Right renal cortex interstitium (tissue), 3 donors: Measurements from ENCODE around the gene RGS3. TPM values are rescaled to one million over a fixed set of nuclear protein-coding genes. Genes with fewer than 3 reads are reported as not detected.

Source experiments
- DNase-seq, 3 donors: peaks; one replicate each; pipeline ENCODE4 v3.0.0-alpha.2; 2013; ENCODE audit warnings: low read depth in 3 of 3, low spot score in 2 of 3
- polyA plus RNA-seq, 3 donors: library from polyadenylated mRNA; unstranded; fragments of 120-200 nt; gene quantifications; one replicate each; pipeline ENCODE4 v1.2.1, GENCODE V29; 2013; ENCODE audit not compliant: insufficient read length in 3 of 3

The RGS3 gene
- polyA plus RNA-seq, 3 donors, result 45.1 to 47.4 (median 47.2) TPM

DNA sequence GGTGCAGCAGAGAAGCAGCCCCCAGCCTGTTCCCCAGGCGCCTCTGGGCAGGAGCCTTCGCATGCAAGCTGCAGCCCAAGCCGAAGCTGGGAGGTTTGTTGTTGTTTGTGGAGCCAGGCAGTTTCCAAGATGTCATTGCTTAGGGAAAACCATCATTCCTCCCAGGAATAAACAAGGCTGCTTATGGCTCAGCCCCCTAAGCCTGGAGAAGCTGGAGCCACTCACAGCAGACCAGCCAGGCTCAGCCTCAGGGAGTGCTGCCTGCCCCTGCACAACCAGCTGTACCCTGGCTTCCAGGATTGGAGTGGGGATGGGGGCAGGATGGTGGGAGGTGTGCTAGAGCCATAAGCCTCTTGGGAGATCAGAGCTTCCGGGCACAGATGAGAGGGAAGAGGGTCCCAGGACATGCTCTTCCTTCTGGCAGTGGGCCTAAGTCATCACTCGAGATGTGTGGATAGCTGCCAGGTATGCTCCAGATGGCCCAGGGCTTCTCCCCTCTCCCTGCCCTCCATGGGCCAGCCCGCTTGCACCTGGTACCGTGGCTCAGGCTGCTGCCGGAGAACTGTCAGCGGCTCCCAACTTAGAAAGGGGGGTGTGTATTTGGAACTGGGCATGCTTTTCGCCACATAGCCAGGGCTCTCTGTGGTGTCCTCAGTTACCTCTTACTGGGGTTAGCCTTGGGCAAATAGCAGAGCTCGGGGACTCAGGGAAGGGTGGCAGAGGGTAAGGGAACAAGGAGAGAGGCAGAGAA lies 105.2 kb downstream of the RGS3 start:
- no peak for DNase-seq

- DNase-seq, result no peak
Measured at GRCh38 chr9:113569472-113570060, 106.0 kb downstream of the RGS3 start.

GRCh38 chr9:113570106-113570505 lies 106.6 kb downstream of the RGS3 start:
- DNase-seq, result no peak

DNA sequence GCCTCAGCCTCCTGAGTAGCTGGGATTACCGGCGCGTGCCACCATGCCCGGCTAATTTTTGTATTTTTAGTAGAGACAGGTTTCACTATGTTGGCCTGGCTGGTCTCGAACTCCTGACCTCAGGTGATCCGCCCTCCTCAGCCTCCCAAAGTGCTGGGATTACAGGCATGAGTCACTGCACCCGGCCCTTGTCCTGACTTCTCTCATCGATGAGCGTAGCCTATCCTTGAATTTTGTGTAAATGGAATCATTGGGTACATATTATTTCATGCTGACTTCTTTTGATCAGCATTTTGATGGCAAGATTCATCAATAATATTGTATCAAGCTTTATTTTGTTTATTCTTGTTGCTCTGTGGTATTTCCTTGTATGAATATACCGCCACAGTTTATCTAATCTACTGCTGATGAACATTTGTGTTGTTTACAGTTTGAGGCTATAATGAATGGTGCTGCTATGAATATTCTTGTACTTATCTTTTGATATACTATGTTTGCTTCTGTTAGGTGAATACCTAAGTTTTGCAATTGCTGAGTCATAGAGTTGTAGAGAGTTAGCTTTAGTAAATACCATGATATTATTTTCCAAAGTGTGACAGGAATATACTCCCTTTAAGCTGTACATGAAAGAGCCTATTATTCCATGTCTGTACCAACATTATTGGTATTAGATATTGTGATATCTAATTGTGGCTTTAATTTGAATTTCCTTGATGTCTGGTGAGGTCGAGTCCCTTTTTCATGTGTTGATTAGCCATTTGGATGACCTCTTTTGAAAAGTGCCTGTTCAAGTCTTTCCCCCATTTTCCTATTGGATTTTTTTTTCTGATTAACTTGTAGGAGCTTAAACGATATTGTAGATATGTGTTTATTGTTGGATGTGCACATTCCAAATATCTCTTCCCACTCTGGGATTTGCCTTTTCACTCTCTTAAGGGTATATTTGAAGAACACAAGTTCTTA lies 107.5 kb downstream of the RGS3 start:
- no peak for DNase-seq

DNA sequence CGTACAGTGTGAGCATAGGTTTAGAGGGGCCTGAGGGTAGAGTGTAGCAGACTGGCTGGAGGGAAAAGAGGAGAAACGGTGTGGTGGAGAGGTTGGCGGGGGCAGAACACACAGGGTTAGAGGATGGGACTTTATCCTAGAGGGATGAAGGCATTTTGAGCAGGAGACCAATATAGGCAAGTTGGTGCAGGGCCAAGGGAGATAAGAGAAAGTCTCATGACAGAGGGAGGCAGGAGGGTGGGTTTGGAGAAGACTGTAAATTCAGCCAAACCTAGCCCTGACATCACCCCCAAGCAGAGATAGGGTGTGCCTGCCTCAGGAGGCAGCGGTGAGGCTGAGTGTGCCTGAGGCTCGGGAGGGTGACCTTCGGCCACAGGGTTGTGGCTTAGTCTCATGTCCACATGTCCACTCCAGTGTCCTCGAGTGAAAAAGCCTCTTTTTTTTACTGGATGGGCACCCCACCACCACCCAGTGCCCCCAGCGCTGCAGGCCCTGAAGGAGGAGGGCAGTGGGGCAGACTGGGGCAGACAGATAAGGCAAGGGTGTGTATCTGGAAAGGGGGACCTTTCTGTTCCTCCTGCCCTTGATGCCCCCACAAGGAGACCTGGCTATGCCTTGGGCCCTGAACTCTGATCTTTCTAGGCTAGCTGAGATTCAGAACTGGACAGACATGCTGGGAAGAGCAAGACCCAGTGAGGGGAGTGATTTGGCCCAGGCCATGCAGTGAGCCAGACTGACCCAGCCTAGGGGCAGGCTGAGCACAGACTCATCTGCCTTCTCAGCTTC lies 108.7 kb downstream of the RGS3 start:
- no peak for DNase-seq

DNA sequence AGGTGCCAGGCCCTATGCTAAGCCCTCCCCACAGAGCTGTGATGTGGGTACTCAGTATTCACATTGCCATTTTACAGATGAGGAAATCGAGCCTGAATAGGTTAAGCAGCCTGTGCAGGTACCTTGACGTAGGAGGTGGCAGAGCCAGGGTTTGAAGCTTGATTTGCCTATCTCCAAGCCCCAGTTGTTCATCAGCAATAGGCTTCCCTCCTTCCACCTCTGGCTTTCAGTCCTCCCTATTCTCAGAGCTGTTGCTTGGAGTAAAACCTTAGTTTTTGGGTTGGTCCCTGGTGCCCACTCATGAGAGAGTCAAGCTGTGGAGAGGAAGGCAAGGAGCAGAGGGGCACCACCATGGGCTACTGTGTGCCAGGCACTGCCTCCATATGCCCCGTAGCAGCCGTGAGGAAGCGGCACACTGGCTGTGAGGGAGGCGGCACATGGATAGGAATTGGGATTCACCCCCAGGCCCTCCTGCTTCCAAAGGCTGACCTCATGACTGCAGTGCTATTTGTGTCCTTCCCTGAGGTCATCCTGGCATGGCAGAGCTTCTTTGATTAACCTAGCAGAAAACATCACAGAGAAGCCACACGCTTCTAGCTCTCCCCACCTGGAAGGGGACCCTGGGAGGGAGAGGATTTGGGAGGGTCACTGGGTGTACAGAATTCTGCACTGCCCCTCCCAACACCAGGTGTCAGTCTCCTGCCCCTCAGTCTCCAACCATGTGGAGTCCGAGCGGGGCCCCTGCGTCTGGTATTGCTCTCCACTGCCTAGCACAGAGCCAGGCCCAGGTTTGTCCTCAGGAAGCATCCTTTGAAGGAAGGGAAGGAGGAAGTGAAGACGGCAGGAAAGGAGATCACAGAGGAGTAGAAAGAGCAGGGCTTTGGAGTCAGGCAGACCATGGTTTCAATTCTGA lies 109.8 kb downstream of the RGS3 start:
- DNase-seq, result no peak

- DNase-seq, result no peak
Measured at GRCh38 chr9:113573959-113574352, 110.4 kb downstream of the RGS3 start.

GRCh38 chr9:113574441-113575262 lies 111.1 kb downstream of the RGS3 start:
- no peak for DNase-seq

GRCh38 chr9:113577525-113578261 lies 114.2 kb downstream of the RGS3 start:
- no peak for DNase-seq

GRCh38 chr9:113578279-113578865 lies 114.8 kb downstream of the RGS3 start:
- no peak for DNase-seq

GRCh38 chr9:113578882-113579282 lies 115.4 kb downstream of the RGS3 start:
- no peak for DNase-seq

GRCh38 chr9:113579283-113580040 lies 115.9 kb downstream of the RGS3 start:
- no peak for DNase-seq

GRCh38 chr9:113580041-113580953 lies 116.8 kb downstream of the RGS3 start:
- no peak for DNase-seq

DNA sequence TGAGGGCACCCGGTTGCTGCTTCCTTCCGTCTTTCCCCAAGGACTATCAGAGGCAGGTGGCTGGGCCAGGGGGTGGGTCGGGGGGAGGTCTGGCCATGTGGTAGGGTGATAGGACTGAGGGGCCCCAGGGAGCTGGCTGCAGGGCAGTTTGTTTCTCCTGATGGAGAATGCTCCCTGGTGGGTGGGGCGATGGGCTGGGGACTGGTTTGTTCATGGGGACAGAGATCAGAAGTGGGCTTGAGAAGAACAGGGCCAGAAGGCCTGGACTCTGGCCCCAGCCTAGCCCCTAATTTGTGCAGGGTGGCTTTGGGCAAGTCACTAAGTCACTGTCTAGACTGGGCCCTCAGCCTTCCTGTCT lies 117.4 kb downstream of the RGS3 start:
- no peak for DNase-seq

GRCh38 chr9:113581865-113582697 lies 118.6 kb downstream of the RGS3 start:
- DNase-seq, result no peak
